ENCODE measurements around the gene ASIC3.
A peak's percentile ranks its signal among the peaks of the same experiment; 100 is the strongest.

Gene ASIC3

DNA sequence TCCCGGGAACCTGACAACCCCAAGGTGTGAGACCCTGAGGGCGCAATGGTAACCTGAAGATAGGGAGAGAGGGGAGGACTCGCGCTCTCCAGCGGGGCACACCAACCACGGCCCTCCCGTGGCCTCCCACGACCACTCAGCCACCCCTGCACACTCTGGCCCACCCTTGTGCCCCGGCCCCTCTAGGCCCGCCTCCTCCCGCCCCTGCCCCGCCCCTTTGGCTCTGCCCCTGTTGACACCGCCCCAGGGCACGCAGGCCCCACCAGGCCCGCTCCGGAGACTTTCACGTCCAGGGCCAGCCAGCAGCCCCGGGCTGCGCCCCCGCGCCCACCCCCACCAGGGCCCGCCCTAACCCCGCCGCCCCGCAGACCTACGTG lies 35.0 kb upstream of the ASIC3 start:
- DNase-seq (ENCODE audit: extremely low spot score) = no peak
- ChIA-PET CTCF (interaction anchor here (0.7 to 1.5 kb wide), 4 partner anchors 10 to 230 kb away, joined by 3 to 4 read pairs (median 3); no protein-coding TSS in a partner anchor), POLR2A (no interaction called here)
- no peak for TF ChIP-seq CTCF (IDR thresholded peaks at IDR 0.05; ENCODE audit: control extremely low read depth, extremely low read depth, low read depth, missing control alignments)

DNA sequence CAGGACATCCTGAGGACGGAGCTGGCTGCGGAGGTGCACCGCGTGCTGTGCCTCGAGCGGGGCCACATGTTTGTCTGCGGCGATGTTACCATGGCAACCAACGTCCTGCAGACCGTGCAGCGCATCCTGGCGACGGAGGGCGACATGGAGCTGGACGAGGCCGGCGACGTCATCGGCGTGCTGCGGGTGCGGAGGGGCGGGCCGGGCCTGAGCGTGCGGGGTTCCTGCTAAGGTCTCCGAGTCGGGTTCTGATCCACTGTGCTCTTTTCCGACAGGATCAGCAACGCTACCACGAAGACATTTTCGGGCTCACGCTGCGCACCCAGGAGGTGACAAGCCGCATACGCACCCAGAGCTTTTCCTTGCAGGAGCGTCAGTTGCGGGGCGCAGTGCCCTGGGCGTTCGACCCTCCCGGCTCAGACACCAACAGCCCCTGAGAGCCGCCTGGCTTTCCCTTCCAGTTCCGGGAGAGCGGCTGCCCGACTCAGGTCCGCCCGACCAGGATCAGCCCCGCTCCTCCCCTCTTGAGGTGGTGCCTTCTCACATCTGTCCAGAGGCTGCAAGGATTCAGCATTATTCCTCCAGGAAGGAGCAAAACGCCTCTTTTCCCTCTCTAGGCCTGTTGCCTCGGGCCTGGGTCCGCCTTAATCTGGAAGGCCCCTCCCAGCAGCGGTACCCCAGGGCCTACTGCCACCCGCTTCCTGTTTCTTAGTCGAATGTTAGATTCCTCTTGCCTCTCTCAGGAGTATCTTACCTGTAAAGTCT lies 34.4 kb upstream of the ASIC3 start:
- ChIA-PET CTCF (interaction anchor here (0.7 to 1.5 kb wide), 5 partner anchors 9 to 116 kb away, joined by 3 read pairs; no protein-coding TSS in a partner anchor), POLR2A (interaction anchor here (0.5 kb wide), 1 partner anchor 127 kb away, joined by 3 read pairs; no protein-coding TSS in a partner anchor)
- TF ChIP-seq CTCF (IDR thresholded peaks at IDR 0.05; ENCODE audit: control extremely low read depth, extremely low read depth, low read depth, missing control alignments) = no peak
- peak; percentile 78 for DNase-seq (ENCODE audit: extremely low spot score)

- POLR2A ChIA-PET = no interaction called here
- DNase-seq (ENCODE audit: extremely low spot score) = no peak
- CTCF ChIA-PET = interaction anchor here (0.8 to 1.5 kb wide), 5 partner anchors 13 to 109 kb away, joined by 3 to 5 read pairs (median 3); partner anchors contain the start of gene ABCB8
- TF ChIP-seq CTCF (IDR thresholded peaks at IDR 0.05; ENCODE audit: control extremely low read depth, extremely low read depth, low read depth, missing control alignments) = no peak
These were observed 33.4 kb upstream of the ASIC3 start for GRCh38 chr7:151014950-151015349.

- POLR2A ChIA-PET = no interaction called here
These were observed 32.4 kb upstream of the ASIC3 start for GRCh38 chr7:151015967-151016366.

GRCh38 chr7:151016505-151016904 lies 31.8 kb upstream of the ASIC3 start:
- POLR2A ChIA-PET = no interaction called here
- no peak for DNase-seq (ENCODE audit: extremely low spot score)

More at GRCh38 chr7:151015967-151016366, 32.4 kb upstream of the ASIC3 start:
- CTCF ChIA-PET = interaction anchor here (7.9 kb wide), 1 partner anchor 7 kb away, joined by 84 read pairs; no protein-coding TSS in a partner anchor
- DNase-seq (ENCODE audit: extremely low spot score) = no peak
- no peak for TF ChIP-seq CTCF (IDR thresholded peaks at IDR 0.05; ENCODE audit: control extremely low read depth, extremely low read depth, low read depth, missing control alignments)

DNA sequence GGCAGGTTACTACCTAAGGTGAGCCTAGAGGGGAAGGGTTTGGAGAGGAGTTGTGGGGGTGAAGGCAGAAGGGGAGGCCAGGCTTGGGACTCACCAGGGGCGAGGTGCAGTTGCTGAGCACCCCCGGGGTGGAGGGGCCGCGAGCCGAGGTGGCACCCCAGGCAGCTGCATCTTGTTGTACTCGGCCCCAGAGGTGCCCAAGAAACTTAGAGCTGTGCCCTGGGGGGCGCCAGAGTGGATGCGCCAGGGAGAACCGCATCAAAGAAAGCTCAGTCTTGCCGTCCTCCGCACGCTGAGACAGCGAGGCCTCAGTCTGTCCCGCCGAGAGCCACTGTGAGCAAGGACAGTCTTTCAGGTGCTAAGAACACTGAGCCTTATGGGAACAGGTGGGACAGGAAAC lies 31.4 kb upstream of the ASIC3 start:
- POLR2A ChIA-PET = no interaction called here
- no peak for DNase-seq (ENCODE audit: extremely low spot score)
- CTCF ChIA-PET = interaction anchor here (0.9 to 7.9 kb wide), 9 partner anchors 8 to 91 kb away, joined by 3 to 84 read pairs (median 11); partner anchors contain the start of gene NOS3
- TF ChIP-seq CTCF (IDR thresholded peaks at IDR 0.05; ENCODE audit: control extremely low read depth, extremely low read depth, low read depth, missing control alignments) = no peak

More at GRCh38 chr7:151016505-151016904, 31.8 kb upstream of the ASIC3 start:
- CTCF ChIA-PET = interaction anchor here (0.9 to 7.9 kb wide), 6 partner anchors 8 to 78 kb away, joined by 3 to 84 read pairs (median 14); no protein-coding TSS in a partner anchor
- no peak for TF ChIP-seq CTCF (IDR thresholded peaks at IDR 0.05; ENCODE audit: control extremely low read depth, extremely low read depth, low read depth, missing control alignments)

All from GM10248 (cell line).